ENCODE data around the gene PDZD2. TPM values are rescaled to one million over a fixed set of nuclear protein-coding genes. Genes with fewer than 3 reads are reported as not detected.
A peak's percentile ranks its signal among the peaks of the same experiment; 100 is the strongest.

PDZD2 gene
- total and polyA plus RNA-seq, 2 experiments from 2014 or later = 1.7 to 4.0 TPM

- Histone ChIP-seq H3K9me3 (ENCODE audit: low read depth) (no peaks in the 10 kb centered on the region), H3K27ac (peak overlapping the region; percentile 50), H3K4me3 (no peak overlapping the region), H2AFZ (peak overlapping the region; percentile 1), H3K9me2 (replicated peaks; ENCODE audit: insufficient read depth) (no peaks in the 10 kb centered on the region), H3K36me3 (replicated peaks; ENCODE audit: insufficient read depth, low read depth) (no peaks in the 10 kb centered on the region), H3K79me2 (no peaks in the 10 kb centered on the region), H4K20me1 (ENCODE audit: insufficient read depth, poor library complexity, severe bottlenecking) (no peaks in the 10 kb centered on the region), H3K4me2 (peak overlapping the region; percentile 36), H3K4me1 (ENCODE audit: insufficient read depth) (peaks cover 18% of the 10 kb centered on the region), H3K27me3 (no peaks in the 10 kb centered on the region)
- WGBS (ENCODE audit: low lambda C conversion rate, missing lambda C conversion rate) = 78% methylated on average over 3 of the region's 3 CpGs
- DNase-seq (ENCODE audit: low spot score) = peak; percentile 18
- TF ChIP-seq EZH2 (IDR thresholded peaks at IDR 0.05; ENCODE audit: borderline replicate concordance) (no peak), EZH2phosphoT487 (IDR thresholded peaks at IDR 0.05; ENCODE audit: low read depth, severe bottlenecking, unreplicated experiment) (no peak), CTCF (IDR thresholded peaks at IDR 0.05; ENCODE audit: poor library complexity) (no peak)
These were observed 324.0 kb downstream of the PDZD2 start for GRCh38 chr5:31962871-31963307.

GRCh38 chr5:31963358-31964006 lies 324.6 kb downstream of the PDZD2 start:
- TF ChIP-seq CTCF (IDR thresholded peaks at IDR 0.05; ENCODE audit: poor library complexity) = no peak
- no peak for TF ChIP-seq EZH2 (IDR thresholded peaks at IDR 0.05; ENCODE audit: borderline replicate concordance)
- TF ChIP-seq EZH2phosphoT487 (IDR thresholded peaks at IDR 0.05; ENCODE audit: low read depth, severe bottlenecking, unreplicated experiment) = no peak
- no peak overlapping the region for H3K4me3 ChIP-seq
- H3K4me2 ChIP-seq = no peak overlapping the region
- WGBS (ENCODE audit: low lambda C conversion rate, missing lambda C conversion rate) = 70% methylated on average over 13 of the region's 13 CpGs
- peak overlapping the region; percentile 1 for H2AFZ ChIP-seq
- H3K9me3 ChIP-seq (ENCODE audit: low read depth) = no peaks in the 10 kb centered on the region
- H3K27me3 ChIP-seq = no peaks in the 10 kb centered on the region
- H3K27ac ChIP-seq = peak overlapping the region; percentile 50
- H3K79me2 ChIP-seq = no peaks in the 10 kb centered on the region
- no peaks in the 10 kb centered on the region for H3K36me3 ChIP-seq (replicated peaks; ENCODE audit: insufficient read depth, low read depth)
- H4K20me1 ChIP-seq (ENCODE audit: insufficient read depth, poor library complexity, severe bottlenecking) = no peaks in the 10 kb centered on the region
- no peaks in the 10 kb centered on the region for H3K9me2 ChIP-seq (replicated peaks; ENCODE audit: insufficient read depth)
- no peak for DNase-seq (ENCODE audit: low spot score)
- peaks cover 18% of the 10 kb centered on the region for H3K4me1 ChIP-seq (ENCODE audit: insufficient read depth)

- Histone ChIP-seq H2AFZ (no peak overlapping the region), H3K36me3 (replicated peaks; ENCODE audit: insufficient read depth, low read depth) (no peaks in the 10 kb centered on the region), H3K4me1 (ENCODE audit: insufficient read depth) (peaks cover 18% of the 10 kb centered on the region), H3K4me3 (no peak overlapping the region), H3K79me2 (no peaks in the 10 kb centered on the region), H4K20me1 (ENCODE audit: insufficient read depth, poor library complexity, severe bottlenecking) (no peaks in the 10 kb centered on the region), H3K27me3 (no peaks in the 10 kb centered on the region), H3K27ac (no peak overlapping the region), H3K9me3 (ENCODE audit: low read depth) (no peaks in the 10 kb centered on the region), H3K4me2 (no peak overlapping the region), H3K9me2 (replicated peaks; ENCODE audit: insufficient read depth) (no peaks in the 10 kb centered on the region)
- 84% methylated on average over 2 of the region's 2 CpGs for WGBS (ENCODE audit: low lambda C conversion rate, missing lambda C conversion rate)
- TF ChIP-seq CTCF (IDR thresholded peaks at IDR 0.05; ENCODE audit: poor library complexity) (no peak), EZH2phosphoT487 (IDR thresholded peaks at IDR 0.05; ENCODE audit: low read depth, severe bottlenecking, unreplicated experiment) (no peak), EZH2 (IDR thresholded peaks at IDR 0.05; ENCODE audit: borderline replicate concordance) (no peak)
- DNase-seq (ENCODE audit: low spot score) = no peak
These were observed 325.1 kb downstream of the PDZD2 start for GRCh38 chr5:31964007-31964360.

Measured in hepatocyte (in vitro differentiated cells).